NCI-H2107 treated with DMSO at 0.1 percent for 48 hours (cell line): Measurements from ENCODE around the gene MRNIP.
"Not testable (repeated sequence)": the region's sequence is repeated elsewhere in the genome, so short reads cannot be mapped to it uniquely, and the experiment has no call there.

Source experiments
- DNase-seq: peaks from one replicate; lab custom pipeline; 2025; ENCODE audit not compliant: unreplicated experiment; lab: John Stamatoyannopoulos, UW

MRNIP gene

GRCh38 chr5:179795049-179795862 lies 63.4 kb downstream of the MRNIP start:
- DNase-seq = peak; percentile 52

GRCh38 chr5:179794575-179794974 lies 64.0 kb downstream of the MRNIP start:
- DNase-seq = no peak

GRCh38 chr5:179794171-179794570 lies 64.4 kb downstream of the MRNIP start:
- no peak for DNase-seq

- no peak for DNase-seq
These were observed 65.0 kb downstream of the MRNIP start, which contains the start of gene LTC4S for GRCh38 chr5:179793468-179794139. Gene LTC4S, plus strand, starts transcription at chr5:179793986. Its CDS starts 95 bp downstream, at chr5:179794081.

- no peak for DNase-seq
These were observed 65.8 kb downstream of the MRNIP start for GRCh38 chr5:179792612-179793467.

- no peak for DNase-seq
These were observed 66.6 kb downstream of the MRNIP start for GRCh38 chr5:179791881-179792611.

GRCh38 chr5:179789278-179789677 lies 69.3 kb downstream of the MRNIP start:
- DNase-seq = not testable (repeated sequence)

- DNase-seq = no peak
These were observed 70.3 kb downstream of the MRNIP start for GRCh38 chr5:179788193-179788854.
